Measurements from ENCODE around the gene RND2. TPM values are rescaled to one million over a fixed set of nuclear protein-coding genes. Genes with fewer than 3 reads are reported as not detected.

The RND2 gene
- total and polyA plus RNA-seq, 9 of the 15 experiments (the other 6 are each of a cell fraction or from before 2014, with no cell fraction given), result 0.15 to 1.9 (median 0.98) TPM

- TF ChIP-seq TOE1 (IDR thresholded peaks at IDR 0.05; ENCODE audit: borderline replicate concordance), result no peak
- TF ChIP-seq TOE1 (CRISPR knock-in tag; IDR thresholded peaks at IDR 0.05; ENCODE audit: borderline replicate concordance, low read depth), result no peak
- 0 out of 4 replicates have a peak, but pooled peaks of 1 of the 2 experiments have one; percentile 28 for TF ChIP-seq FOXK2 (conservative IDR thresholded peaks at IDR 0.05 in 1 of 2, IDR thresholded peaks at IDR 0.05 in 1 of 2; ENCODE audit: low read depth in 2 of 2)
- TF ChIP-seq PPARD (CRISPR knock-in tag; IDR thresholded peaks at IDR 0.05), result no peak
- TF ChIP-seq ELF1 (tag; IDR thresholded peaks at IDR 0.05), result peak; percentile 93
- peak; percentile 95 for TF ChIP-seq ELF2 (CRISPR knock-in tag; IDR thresholded peaks at IDR 0.05)
- no peak for TF ChIP-seq ARID1B (IDR thresholded peaks at IDR 0.05)
- TF ChIP-seq NR1H2 (CRISPR knock-in tag; IDR thresholded peaks at IDR 0.05), result no peak
- no peak; the same call in none of the 2 replicates for TF ChIP-seq DPF2 (IDR thresholded peaks at IDR 0.05)
- no peak for TF ChIP-seq MED1 (CRISPR knock-in tag; IDR thresholded peaks at IDR 0.05; ENCODE audit: borderline replicate concordance)
- TF ChIP-seq DNMT1 (IDR thresholded peaks at IDR 0.05), result no peak
- no peak for TF ChIP-seq ZNF197 (CRISPR knock-in tag; IDR thresholded peaks at IDR 0.05; ENCODE audit: low read depth)
- no peak for TF ChIP-seq CAMTA2 (CRISPR knock-in tag; conservative IDR thresholded peaks at IDR 0.05)
- no peak for TF ChIP-seq ZNF263 (CRISPR knock-in tag; IDR thresholded peaks at IDR 0.05; ENCODE audit: borderline replicate concordance)
- no peak for TF ChIP-seq ZNF140 (CRISPR knock-in tag; IDR thresholded peaks at IDR 0.05)
- peak; percentile 20; the same call in 1 of the 2 replicates for TF ChIP-seq PHB (CRISPR knock-in tag; IDR thresholded peaks at IDR 0.05)
- no peak for TF ChIP-seq GTF2F1 (IDR thresholded peaks at IDR 0.05; ENCODE audit: low read depth, low read length)
- TF ChIP-seq MYC (IDR thresholded peaks at IDR 0.05; ENCODE audit: low read depth, low read length), result peak; percentile 52; the same call in 1 of the 2 replicates
- TF ChIP-seq MYC (CRISPR knock-in tag; IDR thresholded peaks at IDR 0.05; ENCODE audit: borderline replicate concordance, low read depth), result no peak
- TF ChIP-seq PTTG1 (tag; IDR thresholded peaks at IDR 0.05; ENCODE audit: low read depth), result no peak
- TF ChIP-seq CBFB (CRISPR knock-in tag; IDR thresholded peaks at IDR 0.05), result no peak
- no peak for TF ChIP-seq ZNF280B (CRISPR knock-in tag; IDR thresholded peaks at IDR 0.05)
- TF ChIP-seq, protein P1, sequence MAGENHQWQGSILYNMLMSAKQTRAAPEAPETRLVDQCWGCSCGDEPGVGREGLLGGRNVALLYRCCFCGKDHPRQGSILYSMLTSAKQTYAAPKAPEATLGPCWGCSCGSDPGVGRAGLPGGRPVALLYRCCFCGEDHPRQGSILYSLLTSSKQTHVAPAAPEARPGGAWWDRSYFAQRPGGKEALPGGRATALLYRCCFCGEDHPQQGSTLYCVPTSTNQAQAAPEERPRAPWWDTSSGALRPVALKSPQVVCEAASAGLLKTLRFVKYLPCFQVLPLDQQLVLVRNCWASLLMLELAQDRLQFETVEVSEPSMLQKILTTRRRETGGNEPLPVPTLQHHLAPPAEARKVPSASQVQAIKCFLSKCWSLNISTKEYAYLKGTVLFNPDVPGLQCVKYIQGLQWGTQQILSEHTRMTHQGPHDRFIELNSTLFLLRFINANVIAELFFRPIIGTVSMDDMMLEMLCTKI (IDR thresholded peaks at IDR 0.05; ENCODE audit: partially characterized antibody), result no peak
- no peak for TF ChIP-seq WHSC1 (IDR thresholded peaks at IDR 0.05; ENCODE audit: low read length)
- no peak for TF ChIP-seq ARHGAP35 (IDR thresholded peaks at IDR 0.05; ENCODE audit: partially characterized antibody)
- no peak for TF ChIP-seq ZNF175 (CRISPR knock-in tag; IDR thresholded peaks at IDR 0.05; ENCODE audit: low read depth)
- TF ChIP-seq ZBTB9 (CRISPR knock-in tag; IDR thresholded peaks at IDR 0.05), result 0 out of 2 replicates have a peak, but pooled peaks have one; percentile 17
- TF ChIP-seq SMARCA4 (IDR thresholded peaks at IDR 0.05), result no peak
- TF ChIP-seq ZNF232 (CRISPR knock-in tag; IDR thresholded peaks at IDR 0.05), result no peak
Measured at GRCh38 chr17:42980274-42980765, 44.7 kb upstream of the RND2 start, which contains the start of gene RUNDC1 (continued).

Data from K562 (cell line).